ENCODE measurements around the gene TSPAN4. TPM values are rescaled to one million over a fixed set of nuclear protein-coding genes. Genes with fewer than 3 reads are reported as not detected.
A peak's percentile ranks its signal among the peaks of the same experiment; 100 is the strongest.

Gene TSPAN4
- total RNA-seq, 1 donor from 2014 or later, result 69.2 TPM

DNA sequence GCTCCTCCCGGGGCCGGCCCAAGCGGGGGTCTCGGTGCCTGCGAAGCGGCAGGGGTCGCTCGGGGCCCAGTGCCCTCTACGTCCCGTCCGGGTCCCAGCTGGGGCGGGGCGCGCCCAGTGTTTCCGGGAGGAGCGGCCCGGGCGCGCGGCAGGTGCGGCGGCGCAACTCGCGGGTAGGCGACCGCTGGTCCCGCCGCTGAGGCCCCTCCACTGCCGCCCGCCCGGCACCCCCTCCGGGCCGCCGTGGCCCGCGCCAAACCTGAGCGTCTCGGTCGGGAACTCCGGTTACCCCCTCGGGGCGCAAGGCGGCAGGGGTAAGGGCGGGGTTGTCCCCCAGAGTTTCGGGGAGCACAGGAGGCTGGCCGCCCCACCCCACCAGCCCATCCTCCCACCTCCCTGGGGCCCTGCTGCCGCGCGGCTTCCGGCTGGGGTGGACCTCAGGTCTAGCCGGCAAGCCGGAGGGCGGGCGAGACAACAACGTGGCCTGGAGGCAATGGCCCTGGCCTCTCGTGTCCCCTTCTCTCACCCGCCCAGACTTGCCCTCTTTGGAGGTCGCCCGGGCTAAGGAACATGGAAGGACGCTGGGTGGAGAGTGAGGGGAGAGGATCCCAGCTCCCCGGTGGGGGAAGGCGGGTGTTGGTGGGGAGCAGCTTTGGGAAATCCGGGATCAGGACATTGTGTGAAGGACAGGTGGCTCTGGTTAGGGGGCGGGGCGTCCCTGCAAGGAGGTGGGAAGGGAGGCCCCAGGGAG is 15.3 kb upstream of the TSPAN4 start:
- Mint-ChIP-seq H3K27me3 (ENCODE audit: low read depth) (no peaks in the 10 kb centered on the region), H3K4me3 (ENCODE audit: unreplicated experiment) (peak overlapping the region; percentile 31), H3K9me3 (ENCODE audit: low read depth) (no peaks in the 10 kb centered on the region), H3K36me3 (ENCODE audit: low read depth) (peaks cover 6% of the 10 kb centered on the region), H3K4me1 (ENCODE audit: low read depth) (peaks cover 45% of the 10 kb centered on the region), H3K27ac (ENCODE audit: unreplicated experiment) (no peak overlapping the region)
- DNase-seq (ENCODE audit: low spot score), result no peak
- TF ChIP-seq, protein P1, sequence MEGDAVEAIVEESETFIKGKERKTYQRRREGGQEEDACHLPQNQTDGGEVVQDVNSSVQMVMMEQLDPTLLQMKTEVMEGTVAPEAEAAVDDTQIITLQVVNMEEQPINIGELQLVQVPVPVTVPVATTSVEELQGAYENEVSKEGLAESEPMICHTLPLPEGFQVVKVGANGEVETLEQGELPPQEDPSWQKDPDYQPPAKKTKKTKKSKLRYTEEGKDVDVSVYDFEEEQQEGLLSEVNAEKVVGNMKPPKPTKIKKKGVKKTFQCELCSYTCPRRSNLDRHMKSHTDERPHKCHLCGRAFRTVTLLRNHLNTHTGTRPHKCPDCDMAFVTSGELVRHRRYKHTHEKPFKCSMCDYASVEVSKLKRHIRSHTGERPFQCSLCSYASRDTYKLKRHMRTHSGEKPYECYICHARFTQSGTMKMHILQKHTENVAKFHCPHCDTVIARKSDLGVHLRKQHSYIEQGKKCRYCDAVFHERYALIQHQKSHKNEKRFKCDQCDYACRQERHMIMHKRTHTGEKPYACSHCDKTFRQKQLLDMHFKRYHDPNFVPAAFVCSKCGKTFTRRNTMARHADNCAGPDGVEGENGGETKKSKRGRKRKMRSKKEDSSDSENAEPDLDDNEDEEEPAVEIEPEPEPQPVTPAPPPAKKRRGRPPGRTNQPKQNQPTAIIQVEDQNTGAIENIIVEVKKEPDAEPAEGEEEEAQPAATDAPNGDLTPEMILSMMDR (IDR thresholded peaks at IDR 0.05), result no peak

DNA sequence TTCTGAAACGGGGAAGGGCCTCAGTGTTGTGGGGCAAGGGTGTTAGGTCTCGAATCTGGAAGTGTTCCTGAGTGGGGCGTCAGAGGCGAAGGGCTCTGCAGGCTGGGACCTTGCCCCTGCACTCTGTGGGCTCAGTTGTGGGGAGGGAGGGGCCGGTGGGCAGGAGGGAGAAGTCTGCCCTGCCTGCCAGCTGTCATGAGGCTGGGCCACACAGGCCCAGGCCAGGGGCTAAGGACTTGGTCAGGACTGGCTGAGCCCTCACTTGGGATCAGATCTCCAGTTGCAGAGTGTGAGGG is 14.8 kb upstream of the TSPAN4 start, which contains the start of gene CRACR2B:
CRACR2B (plus strand) TSS at position 23 of the 296 bp plus-strand sequence. CDS start 689 bp downstream, outside the sequence.
- Mint-ChIP-seq H3K27ac (ENCODE audit: unreplicated experiment) (no peak within 1 kb of the TSS), H3K4me3 (ENCODE audit: unreplicated experiment) (peak within 1 kb of the TSS; percentile 31)

DNA sequence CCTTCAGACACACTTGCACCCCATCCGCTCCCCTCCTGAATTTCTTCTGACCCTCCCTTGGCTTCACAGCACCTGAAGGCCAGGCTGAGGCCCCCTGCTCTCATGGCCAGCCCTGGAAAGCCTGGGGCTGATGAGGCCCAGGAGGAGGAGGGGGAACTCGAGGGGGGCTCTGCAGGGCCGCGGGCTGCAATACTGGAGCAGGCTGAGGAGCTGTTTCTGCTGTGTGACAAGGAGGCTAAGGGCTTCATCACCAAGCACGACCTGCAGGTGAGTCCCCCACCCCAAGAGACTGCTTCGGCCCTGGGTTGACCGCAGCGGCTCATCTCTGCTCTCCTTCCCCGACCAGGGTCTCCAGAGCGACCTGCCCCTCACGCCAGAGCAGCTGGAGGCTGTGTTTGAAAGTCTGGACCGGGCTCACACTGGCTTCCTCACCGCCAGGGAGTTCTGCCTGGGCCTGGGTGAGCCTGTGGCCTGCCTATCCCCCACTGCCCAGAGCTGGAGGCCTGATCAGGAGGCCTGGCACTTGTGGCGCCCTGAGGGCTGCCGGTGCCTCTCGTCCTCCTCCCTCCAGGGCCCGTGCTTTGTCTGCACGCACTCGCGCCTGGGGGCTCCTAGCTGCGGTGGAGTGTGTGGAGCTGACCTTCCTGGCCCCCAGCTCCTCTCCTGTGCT is 14.0 kb upstream of the TSPAN4 start:
- H3K4me3 Mint-ChIP-seq (ENCODE audit: unreplicated experiment), result peak overlapping the region; percentile 22
- H3K36me3 Mint-ChIP-seq (ENCODE audit: low read depth), result peaks cover 6% of the 10 kb centered on the region
- H3K27ac Mint-ChIP-seq (ENCODE audit: unreplicated experiment), result no peak overlapping the region
- peaks cover 46% of the 10 kb centered on the region for H3K4me1 Mint-ChIP-seq (ENCODE audit: low read depth)
- TF ChIP-seq, protein P1 (IDR thresholded peaks at IDR 0.05), result no peak
- H3K9me3 Mint-ChIP-seq (ENCODE audit: low read depth), result no peaks in the 10 kb centered on the region
- DNase-seq (ENCODE audit: low spot score), result no peak
- no peaks in the 10 kb centered on the region for H3K27me3 Mint-ChIP-seq (ENCODE audit: low read depth)

More for the DNA sequence above, 14.8 kb upstream of the TSPAN4 start, which contains the start of gene CRACR2B:
- TF ChIP-seq, protein P1 (IDR thresholded peaks at IDR 0.05), result no peak
- no peak for DNase-seq (ENCODE audit: low spot score)
- Mint-ChIP-seq H3K36me3 (ENCODE audit: low read depth) (peaks cover 6% of the 10 kb centered on the region), H3K9me3 (ENCODE audit: low read depth) (no peaks in the 10 kb centered on the region), H3K4me1 (ENCODE audit: low read depth) (peaks cover 46% of the 10 kb centered on the region), H3K27me3 (ENCODE audit: low read depth) (no peaks in the 10 kb centered on the region)

DNA sequence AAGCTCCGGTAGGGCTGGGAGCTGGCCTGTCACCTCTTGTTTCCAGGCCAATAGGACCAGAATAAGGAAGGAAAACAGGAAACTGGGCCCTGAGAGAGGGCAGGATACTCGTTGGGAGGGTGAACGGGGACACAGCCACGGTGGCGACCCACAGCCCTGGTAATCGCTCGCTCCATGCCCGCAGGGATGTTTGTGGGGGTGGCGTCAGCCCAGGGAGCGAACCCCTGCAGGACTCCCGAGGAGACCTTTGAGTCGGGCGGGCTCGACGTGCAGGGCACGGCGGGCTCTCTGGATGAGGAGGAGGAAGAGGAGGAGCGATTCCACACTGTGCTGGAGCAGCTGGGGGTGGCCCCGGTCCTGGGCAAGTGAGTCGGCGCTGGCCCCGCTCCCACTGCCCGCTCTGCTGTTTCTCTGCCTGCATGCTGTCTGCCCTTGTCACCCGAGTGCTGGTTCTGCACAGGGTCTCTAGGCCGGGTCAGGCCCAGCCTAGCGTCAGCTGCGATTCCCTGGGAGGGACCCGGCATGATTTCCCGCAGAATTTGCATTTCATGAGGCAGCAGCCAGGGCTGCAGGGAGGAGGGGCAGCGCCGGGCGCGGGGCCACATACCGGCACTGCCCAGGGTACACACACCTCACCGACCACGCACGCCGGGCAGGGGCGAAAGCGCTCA is 13.3 kb upstream of the TSPAN4 start:
- Mint-ChIP-seq H3K4me3 (ENCODE audit: unreplicated experiment) (peak overlapping the region; percentile 25), H3K36me3 (ENCODE audit: low read depth) (peaks cover 4% of the 10 kb centered on the region), H3K4me1 (ENCODE audit: low read depth) (peaks cover 52% of the 10 kb centered on the region), H3K27ac (ENCODE audit: unreplicated experiment) (no peak overlapping the region), H3K27me3 (ENCODE audit: low read depth) (no peaks in the 10 kb centered on the region), H3K9me3 (ENCODE audit: low read depth) (no peaks in the 10 kb centered on the region)
- TF ChIP-seq, protein P1 (IDR thresholded peaks at IDR 0.05), result no peak
- DNase-seq (ENCODE audit: low spot score), result no peak

DNA sequence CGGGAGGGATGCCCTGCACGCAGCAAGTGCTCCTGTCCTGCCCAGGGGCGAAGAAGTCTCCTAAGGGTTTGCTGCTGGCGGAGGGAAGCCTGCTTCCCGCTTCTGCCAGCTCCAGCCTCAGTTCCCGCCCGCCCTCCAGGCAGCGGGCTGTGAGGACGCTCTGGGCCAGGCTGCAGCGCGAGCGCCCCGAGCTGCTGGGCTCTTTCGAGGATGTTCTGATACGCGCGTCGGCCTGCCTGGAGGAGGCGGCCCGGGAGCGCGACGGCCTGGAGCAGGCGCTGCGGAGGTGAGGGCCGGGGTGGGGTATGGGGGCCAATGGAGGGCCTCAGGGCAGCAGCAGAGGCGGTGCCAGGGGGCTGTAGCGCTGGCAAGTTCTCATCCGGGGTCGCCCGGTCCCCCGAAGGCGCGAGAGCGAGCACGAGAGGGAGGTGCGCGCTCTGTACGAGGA is 12.8 kb upstream of the TSPAN4 start:
- TF ChIP-seq, protein P1 (IDR thresholded peaks at IDR 0.05), result no peak
- peaks cover 2% of the 10 kb centered on the region for H3K36me3 Mint-ChIP-seq (ENCODE audit: low read depth)
- peaks cover 56% of the 10 kb centered on the region for H3K4me1 Mint-ChIP-seq (ENCODE audit: low read depth)

More for the DNA sequence above, 12.8 kb upstream of the TSPAN4 start:
- Mint-ChIP-seq H3K27ac (ENCODE audit: unreplicated experiment) (no peak overlapping the region), H3K4me3 (ENCODE audit: unreplicated experiment) (peak overlapping the region; percentile 25), H3K27me3 (ENCODE audit: low read depth) (no peaks in the 10 kb centered on the region), H3K9me3 (ENCODE audit: low read depth) (no peaks in the 10 kb centered on the region)
- no peak for DNase-seq (ENCODE audit: low spot score)
